Hematopoietic multipotent progenitor cell treated with erythropoietin and hydrocortisone succinate and interleukin-3 and kit ligand, for 8 days (in vitro differentiated cells): Measurements from ENCODE around the gene TMC8.
"Not testable (repeated sequence)": the region's sequence is repeated elsewhere in the genome, so short reads cannot be mapped to it uniquely, and the experiment has no call there.

Experiments
- DNase-seq: peaks from one replicate; pipeline ENCODE4 v3.0.0-alpha.2; 2015

Gene TMC8

GRCh38 chr17:78138204-78139060 lies 7.9 kb downstream of the TMC8 start:
- DNase-seq = no peak

DNA sequence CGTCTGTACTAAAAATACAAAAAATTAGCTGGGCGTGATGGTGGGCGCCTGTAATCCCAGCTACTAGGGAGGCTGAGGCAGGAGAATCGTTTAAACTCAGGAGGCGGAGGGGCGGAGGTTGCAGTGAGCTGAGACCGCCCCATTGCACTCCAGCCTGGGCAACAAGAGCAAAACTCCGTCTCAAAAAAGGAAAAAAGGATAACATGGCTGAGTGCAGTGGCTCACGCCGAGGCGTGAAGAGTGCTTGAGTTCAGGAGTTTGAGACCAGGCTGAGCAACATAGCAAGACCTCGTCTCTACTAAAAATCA lies 9.2 kb downstream of the TMC8 start:
- DNase-seq = not testable (repeated sequence)

GRCh38 chr17:78140169-78141051 lies 9.8 kb downstream of the TMC8 start:
- DNase-seq = peak; percentile 98

GRCh38 chr17:78141437-78142118 lies 11.0 kb downstream of the TMC8 start:
- no peak for DNase-seq

GRCh38 chr17:78142119-78142861 lies 11.7 kb downstream of the TMC8 start:
- no peak for DNase-seq

DNA sequence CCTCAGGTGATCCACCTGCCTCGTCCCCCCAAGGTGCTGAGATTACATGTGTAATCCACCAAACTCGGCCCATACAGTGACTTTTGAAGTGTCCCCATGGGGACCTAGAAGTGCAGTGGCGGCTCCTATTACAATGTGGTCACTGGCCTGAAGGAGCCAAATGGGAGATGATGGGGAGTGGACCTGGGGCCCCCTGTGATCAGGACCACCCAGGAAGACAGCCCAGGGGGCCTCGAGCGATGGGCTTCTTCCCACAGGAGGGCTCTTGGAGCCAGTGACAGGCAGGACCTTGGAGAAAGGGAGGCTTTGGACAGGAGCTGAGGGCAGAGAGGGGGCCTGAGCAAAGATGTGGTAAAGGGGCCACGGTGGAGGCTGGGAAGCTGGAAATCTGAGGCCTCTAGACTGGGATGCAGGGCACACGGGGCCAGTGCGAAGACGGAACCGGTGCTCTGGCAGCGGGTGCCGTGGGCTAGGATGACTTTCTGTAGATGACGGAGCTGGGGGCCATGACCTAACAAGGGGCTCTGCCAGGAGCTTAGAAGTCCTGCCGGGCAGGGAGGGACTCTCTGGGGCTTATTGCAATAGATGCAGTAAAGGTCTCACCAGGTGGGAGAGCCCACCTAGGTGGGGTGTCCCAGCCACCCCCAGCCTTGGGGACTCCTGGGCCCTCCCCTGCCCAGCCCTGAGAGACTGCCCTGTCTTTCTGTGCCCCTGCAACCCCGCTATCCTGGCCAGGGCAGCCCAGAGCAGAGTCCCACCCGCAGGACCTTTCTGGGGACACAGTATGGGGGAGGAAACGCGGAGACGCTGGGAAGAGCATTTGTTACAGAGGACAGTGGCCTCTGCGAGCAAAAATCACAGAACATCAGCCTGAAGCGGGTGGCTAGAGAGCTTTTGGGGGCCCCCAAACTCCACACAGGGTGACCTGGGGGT lies 12.9 kb downstream of the TMC8 start:
- no peak for DNase-seq

- peak; percentile 86 for DNase-seq
These were observed 13.7 kb downstream of the TMC8 start for GRCh38 chr17:78144147-78144719.

GRCh38 chr17:78144736-78145641 lies 14.4 kb downstream of the TMC8 start:
- DNase-seq = no peak

DNA sequence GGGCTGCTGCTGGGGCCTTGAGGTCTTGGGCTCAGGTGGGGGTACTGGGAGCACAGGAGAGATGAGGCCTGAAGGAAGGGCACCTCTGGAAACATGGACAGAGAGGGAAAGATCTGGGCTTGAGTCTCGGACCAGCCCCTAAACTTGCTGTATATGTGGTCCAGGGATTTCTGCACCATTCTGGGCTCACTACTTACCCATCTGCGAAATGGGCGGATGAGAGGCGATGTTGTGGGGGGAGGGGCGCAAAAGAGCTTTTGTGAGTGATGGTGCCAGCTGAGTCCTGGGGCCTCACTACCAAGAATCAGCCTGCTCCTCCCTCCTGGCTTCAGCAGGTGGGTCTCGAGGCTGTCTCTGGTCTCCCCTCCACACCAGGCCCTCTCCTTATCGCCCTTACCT lies 15.9 kb downstream of the TMC8 start:
- DNase-seq = no peak

GRCh38 chr17:78146881-78147280 lies 16.3 kb downstream of the TMC8 start:
- no peak for DNase-seq

DNA sequence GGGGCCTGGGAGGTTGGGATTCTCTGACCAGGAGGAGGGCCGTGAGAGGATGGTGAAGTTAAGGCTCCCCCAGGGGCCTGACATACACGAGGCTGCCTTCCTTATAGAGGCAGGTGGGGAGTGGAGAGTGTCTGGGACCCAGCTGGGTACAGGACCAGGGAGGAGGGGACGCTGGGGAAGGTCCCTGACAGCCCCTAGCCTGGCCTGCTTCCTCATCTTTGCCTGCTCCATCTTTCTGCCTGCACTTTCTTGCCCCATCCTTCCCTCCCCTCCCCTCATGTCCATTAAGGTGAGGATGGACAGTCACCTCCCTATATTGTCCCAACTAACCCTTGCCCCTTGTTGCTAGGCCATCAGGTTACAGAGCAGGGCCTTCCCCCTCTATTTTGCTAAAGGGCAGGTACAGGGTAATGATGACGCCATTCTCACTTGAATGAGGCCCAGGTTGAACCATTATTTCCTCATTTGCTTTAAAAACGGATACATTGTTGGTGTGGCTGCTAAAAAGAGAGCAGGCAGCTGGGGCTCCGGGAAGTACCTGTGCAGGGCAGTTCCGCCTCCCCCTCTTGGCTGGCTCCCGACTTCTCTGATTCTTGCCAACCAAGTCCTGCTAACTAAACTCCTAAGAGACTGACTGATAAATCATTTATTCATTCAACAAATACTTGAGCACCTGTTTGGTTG lies 16.9 kb downstream of the TMC8 start:
- no peak for DNase-seq

- DNase-seq = no peak
These were observed 17.9 kb downstream of the TMC8 start for GRCh38 chr17:78148286-78149016.

- no peak for DNase-seq
These were observed 21.0 kb downstream of the TMC8 start for GRCh38 chr17:78151514-78152008.

GRCh38 chr17:78154903-78155811 lies 24.6 kb downstream of the TMC8 start:
- no peak for DNase-seq

DNA sequence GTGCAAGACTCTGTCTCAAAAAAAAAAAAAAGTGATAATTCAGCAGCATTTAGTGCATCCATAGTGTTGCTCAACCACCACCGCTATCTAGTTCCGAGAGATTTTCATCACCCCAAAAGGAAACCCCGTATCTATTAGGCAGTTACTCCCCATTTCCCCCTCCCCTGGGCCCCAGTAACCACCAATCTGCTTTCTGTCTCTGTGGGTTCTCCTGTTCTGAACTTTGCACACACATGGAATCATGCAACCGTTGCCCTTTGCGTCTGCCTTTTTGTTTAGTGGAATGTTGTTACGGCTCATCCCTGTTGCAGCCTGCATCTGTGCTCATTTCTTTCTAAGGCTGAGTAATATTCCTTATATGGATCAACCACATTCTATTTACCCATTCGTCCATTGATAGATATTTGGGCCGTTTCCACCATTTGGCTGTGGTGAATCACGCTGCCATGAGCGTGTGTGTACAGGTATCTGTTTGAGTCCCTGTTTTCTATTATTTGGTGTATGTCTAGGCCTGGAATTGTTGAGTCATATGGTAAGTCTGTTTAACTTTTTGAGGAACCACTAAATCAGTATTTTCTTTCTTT lies 29.1 kb downstream of the TMC8 start:
- DNase-seq = peak; percentile 51

GRCh38 chr17:78163881-78164747 lies 33.5 kb downstream of the TMC8 start:
- no peak for DNase-seq
